Hematopoietic multipotent progenitor cell treated with erythropoietin and hydrocortisone succinate and interleukin-3 and kit ligand, for 17 days (in vitro differentiated cells): ENCODE measurements around the gene WDR31.
"Not testable (repeated sequence)": the region's sequence is repeated elsewhere in the genome, so short reads cannot be mapped to it uniquely, and the experiment has no call there.

ENCODE experiments used
- DNase-seq: peaks from one replicate; pipeline ENCODE4 v3.0.0-alpha.2; 2015; ENCODE audit warnings: low spot score

The WDR31 gene

GRCh38 chr9:113368982-113369854 is 29.1 kb upstream of the WDR31 start:
- peak; percentile 45 for DNase-seq

DNA sequence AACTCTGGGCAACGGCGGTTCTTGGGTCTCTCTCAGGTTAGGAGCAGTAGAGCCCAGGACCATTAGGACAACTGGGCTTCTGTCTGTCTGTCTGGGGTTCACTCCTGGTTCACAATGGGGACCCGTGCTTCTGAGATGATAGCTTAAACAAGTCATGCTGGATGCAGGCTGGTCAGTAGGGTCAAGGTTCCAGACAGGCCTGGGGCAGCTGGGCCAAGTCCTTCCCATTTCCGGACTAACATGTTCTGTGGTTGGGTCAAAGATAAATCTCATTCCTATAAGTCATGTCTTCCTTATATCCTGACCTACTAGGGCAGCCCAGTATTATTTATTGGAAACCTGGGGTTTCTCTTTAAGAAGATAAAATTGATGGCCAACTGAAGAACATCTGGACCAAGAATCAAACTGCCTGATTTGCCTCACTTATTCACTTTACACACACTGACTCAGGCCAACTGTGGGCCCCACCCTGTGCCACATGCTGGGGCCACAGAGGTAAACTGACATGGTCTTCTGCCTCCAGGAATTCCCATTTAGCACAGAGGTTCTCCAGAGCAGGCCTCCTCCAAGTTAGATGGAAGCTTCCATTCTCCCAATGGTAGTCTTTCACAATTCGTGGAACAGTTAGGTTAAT is 28.4 kb upstream of the WDR31 start:
- peak; percentile 32 for DNase-seq

DNA sequence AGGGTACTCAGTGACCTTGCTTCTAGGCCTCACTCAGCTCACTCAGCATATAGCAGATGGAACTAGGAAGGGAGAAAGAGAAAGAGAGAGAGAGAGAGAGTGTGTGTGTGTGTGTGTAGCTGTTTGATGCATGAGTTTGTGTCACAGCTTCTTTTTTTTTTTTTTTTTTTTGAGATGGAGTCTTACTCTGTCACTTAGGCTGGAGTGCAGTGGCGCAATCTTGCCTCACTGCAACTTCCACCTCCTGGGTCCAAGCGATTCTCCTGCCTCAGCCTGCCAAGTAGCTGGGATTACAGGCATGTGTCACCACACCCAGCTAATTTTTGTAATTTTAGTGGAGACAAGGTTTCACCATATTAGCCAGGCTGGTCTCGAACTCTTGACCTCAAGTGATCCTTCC is 25.6 kb upstream of the WDR31 start:
- DNase-seq = not testable (repeated sequence)

GRCh38 chr9:113364951-113365350 is 24.9 kb upstream of the WDR31 start:
- peak; percentile 48 for DNase-seq

- no peak for DNase-seq
These were observed 23.3 kb upstream of the WDR31 start for GRCh38 chr9:113363336-113363735.

DNA sequence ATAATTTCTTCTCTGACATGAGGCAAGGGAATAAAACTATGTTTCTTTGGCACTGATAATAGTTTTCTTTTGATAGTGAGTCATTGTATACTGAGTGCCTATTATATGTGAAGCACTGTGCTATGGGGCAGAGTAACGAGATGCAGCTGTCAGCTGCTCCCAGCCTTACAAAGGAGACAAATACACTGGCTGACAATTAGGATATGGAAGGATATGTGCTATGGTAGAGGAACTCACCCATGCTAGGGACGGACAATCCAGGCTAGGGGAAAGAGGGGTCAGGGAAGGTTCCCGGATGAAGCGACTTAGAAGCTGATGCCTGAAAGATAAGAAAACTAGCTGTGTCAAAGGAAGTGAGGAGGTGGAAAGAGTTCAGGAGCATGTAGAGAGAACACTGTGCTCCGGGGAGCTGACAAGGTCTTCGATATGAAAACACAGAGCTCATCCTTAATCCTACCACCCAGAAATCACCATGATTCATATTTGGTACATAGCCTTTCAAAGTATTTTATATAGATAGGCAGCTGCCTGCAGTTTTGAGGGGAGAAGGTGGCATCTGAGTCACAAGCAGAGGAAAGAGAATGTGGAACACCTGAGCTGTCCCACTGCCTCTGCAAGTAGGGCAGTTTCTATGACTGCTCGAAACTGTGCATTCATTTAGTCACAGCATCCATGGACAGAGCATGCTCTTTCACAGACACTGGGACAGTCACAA is 21.4 kb upstream of the WDR31 start:
- no peak for DNase-seq

DNA sequence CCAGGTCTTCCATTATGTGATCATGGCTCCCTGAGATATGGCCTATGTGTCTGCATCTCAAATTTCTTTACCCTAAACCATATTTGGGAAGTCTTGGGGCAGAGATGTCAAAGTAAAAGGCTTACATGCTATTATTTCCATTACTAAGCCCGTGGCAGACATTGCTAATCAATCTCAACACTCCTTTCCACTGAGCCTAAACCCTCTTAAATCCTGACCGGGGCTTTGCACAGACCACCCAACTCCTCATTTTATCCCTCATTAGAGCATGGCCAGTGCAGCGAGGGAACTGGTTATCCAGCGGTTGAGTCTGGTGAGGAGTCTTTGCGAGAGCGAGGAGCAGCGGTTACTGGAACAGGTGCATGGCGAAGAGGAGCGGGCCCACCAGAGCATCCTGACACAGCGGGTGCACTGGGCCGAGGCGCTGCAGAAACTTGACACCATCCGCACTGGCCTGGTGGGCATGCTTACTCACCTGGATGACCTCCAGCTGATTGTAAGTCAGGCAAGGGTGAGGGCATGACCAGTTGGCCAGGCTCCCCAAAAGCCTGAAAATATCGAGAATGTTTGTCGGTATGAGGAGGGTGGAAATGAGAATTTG is 20.3 kb upstream of the WDR31 start:
- no peak for DNase-seq

- no peak for DNase-seq
These were observed 19.3 kb upstream of the WDR31 start for GRCh38 chr9:113359385-113359784.

DNA sequence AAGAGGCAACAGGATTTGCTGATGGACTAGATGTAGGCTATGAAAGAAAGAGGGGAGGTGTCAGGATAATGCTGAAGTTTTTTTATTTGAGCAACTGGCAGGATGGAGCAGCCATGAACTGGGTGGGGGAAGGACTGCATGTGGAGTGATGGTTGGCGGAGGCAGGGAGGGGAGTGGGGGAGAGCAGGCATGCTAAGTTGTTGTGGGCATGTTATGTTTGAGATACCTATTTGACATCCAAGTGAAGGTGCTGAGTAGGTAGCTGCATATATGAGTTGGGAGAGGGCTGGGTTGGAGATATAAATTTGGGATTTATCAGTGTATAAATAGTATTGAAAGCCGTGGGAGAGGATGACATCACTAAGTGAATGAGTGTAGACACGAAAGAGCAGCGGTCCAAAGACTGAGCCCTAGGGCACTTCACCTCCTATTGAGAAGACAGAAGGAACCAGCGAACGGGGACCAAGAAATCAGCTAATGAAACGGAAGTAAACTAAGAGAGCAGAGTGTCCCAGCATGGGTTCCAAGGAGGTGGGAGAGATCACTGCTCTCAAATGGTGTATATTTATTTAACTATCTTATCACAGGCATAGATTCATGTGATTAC is 16.7 kb upstream of the WDR31 start:
- DNase-seq = no peak

DNA sequence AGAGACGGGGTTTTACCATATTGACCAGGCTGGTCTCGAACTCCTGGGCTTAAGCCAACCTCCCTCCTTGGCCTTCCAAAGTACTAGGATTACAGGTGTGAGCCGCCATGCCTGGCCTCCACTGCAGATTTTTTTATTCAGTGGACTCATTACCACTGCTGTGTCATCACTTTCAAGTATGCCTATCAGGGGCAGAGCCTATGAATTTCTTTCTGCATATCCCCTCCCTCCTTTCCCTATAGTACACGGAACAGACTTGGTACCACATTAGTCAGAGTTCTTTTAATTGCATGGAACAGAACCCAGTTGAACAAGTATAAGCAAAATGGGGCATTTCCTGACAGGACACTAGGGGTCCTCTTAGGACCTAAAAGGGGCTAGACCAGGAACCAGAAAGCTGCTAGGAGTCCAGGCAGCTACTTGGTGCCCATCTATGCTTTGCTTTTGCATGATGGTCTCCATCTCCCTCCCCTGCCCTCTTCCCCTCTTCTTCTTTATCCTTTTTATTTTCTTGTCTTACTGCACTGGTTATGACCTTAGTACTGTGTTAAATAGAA is 15.0 kb upstream of the WDR31 start:
- no peak for DNase-seq

DNA sequence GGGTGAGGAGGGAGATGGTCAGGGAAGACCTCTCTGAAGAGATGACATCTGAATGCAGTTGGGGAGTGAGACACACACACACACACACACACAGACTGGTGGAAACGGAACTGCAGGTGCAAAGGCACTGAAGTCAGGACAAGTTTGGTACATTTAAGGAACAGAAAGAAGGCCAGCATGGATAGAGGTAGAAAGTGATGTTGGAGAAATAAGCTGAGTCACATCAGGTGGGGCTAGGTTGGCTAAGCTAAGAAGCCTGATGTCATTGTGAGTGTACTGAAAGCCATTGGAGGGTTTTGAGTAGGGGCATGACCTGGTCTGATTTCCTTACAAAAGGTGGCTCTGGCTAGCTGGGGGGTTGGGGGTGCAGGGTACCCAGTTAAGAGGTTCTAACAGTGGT is 12.3 kb upstream of the WDR31 start:
- peak; percentile 77 for DNase-seq

DNA sequence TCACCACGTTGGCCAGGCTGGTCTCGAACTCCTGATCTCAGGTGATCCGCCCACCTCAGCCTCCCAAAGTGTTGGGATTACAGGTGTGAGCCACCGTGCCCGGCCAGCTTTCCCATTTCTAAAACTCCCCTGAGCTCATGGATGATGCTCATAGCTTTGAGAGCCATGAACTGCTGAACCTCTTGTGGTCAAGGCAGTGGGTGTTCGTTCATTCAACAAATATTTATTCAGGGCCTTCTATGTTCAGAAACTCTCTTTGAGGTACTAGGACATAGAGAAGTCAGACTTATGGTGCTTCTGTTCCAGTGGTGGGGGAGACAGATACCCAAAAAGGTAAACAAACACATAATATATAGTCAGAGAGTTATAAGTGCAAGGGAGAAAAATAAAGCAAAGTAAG is 11.9 kb upstream of the WDR31 start:
- no peak for DNase-seq

- no peak for DNase-seq
These were observed 10.9 kb upstream of the WDR31 start for GRCh38 chr9:113350937-113351336.

DNA sequence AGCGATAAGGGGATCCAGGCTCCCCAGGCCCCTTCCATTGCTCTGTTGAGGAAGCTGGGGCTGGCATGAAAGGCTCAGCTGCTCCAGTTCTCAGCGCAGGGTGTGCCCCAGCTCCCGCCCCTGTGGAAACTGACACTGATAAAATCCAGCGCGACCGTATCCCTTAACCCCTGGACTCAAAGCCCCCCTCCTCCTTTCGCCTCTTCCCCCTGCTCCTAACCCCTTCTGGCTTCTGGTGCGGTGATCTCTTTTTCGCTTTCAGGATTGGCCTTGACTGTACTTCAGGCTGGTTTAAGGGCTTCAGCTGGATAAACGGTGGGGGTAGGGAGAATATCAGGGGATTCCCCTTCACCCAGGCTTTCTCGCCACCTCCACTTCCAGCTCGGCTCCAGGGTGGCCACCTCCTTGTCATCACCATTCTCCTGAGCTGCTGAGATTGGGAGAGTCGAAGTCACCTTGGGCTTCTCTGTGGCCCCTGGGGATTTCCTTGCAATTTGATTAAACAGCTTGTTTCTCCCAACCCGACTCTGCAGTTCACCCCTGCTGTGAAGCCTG is 10.1 kb upstream of the WDR31 start:
- peak; percentile 40 for DNase-seq

DNA sequence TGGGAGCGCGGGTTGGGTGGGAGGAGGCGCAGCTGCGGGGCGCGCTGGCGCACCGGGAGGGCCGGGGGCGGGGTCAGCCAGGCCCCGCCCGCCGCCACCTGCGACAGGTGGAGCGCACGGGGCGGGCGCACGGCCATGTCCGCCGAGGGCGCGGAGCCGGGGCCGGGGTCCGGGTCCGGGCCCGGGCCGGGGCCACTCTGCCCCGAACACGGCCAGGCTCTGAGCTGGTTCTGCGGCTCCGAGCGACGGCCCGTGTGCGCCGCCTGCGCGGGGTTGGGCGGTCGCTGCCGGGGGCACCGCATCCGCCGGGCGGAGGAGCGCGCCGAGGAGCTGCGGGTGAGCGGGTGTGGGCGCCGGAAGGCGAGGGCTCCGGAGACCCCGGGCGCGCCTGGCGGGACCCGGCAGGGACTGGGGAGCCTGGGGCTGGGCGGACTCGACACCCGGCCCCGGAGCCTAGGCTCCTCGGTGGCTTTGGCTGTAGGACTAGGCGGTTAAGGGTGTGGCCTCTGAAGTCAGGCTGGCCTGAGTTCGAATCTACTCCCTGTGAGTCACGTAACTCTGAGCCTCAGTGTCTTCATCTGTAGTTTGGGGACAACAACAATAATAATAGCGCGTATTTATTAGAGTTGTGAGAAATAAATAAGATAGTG is 9.5 kb upstream of the WDR31 start, which contains the start of gene BSPRY:
BSPRY (plus strand) TSS at position 97 of the 650 bp plus-strand sequence; CDS start at position 136, 39 bp downstream.
- peak; percentile 75 for DNase-seq

DNA sequence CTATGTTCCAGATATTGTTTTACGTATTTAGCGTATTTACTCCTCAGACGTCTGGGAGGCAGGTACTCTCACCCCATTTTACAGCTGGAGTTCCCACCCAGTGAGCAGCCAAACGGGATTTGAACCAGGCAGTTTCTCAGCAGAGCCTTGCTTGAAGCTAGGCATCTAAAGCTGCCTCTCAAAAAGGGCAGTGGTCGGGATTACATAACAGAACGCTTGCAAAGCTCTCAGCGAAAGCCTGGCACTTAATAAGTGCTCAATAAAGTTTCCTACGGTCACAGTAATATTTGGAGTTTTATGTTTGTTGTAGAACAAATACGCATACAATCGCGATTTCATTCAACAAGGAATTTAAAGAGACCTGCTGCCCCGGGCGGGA is 9.0 kb upstream of the WDR31 start:
- peak; percentile 25 for DNase-seq

DNA sequence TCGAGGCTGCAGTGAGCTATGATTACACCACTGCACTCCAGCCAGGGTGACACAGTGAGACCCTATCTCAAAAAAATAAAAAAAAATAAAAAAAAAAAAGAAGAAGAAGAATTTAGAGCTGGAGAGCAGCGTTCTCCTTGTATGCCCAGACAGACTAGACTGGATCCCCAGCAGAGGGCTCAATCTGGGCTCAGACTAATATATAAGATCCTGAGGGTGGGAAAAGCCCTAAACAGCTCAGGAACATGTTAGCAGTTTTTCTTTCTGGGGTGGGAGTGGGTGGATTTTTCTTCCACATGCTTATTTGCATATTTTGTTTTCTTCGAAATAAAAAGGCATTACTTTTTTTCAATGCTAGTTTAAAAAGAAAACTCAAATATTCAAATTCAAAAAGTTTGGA is 8.4 kb upstream of the WDR31 start:
- no peak for DNase-seq

- no peak for DNase-seq
These were observed 5.6 kb upstream of the WDR31 start for GRCh38 chr9:113345671-113346070.

GRCh38 chr9:113345190-113345589 is 5.1 kb upstream of the WDR31 start:
- no peak for DNase-seq

GRCh38 chr9:113343732-113344231 is 3.7 kb upstream of the WDR31 start:
- peak; percentile 92 for DNase-seq
